ENCODE measurements around the gene CEP350. TPM values are rescaled to one million over a fixed set of nuclear protein-coding genes. Genes with fewer than 3 reads are reported as not detected.
A peak's percentile ranks its signal among the peaks of the same experiment; 100 is the strongest.
"Not testable (repeated sequence)": the region's sequence is repeated elsewhere in the genome, so short reads cannot be mapped to it uniquely, and the experiment has no call there.

CEP350 gene
- total and polyA plus RNA-seq, 7 donors: 3.2 to 67.6 (median 45.2) TPM

DNA sequence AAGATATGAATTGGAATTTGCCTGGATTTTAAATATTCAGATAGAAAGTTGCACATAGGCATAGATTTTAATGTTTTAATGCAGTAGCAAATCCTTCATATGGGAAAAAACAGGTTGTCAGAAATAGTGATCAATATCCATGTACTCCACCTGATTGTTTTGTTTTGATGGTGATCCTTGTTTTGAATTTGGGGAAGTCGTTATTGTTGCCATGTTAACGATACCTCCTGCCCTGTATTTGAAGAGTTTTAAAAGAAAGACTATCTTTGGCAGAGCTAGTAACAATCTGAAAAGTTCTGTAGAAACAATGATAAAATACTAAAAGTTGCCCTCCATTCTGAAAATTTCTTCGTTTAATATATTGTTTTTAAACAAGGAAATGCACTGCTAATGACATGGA, 1.1 kb downstream of the CEP350 start:
- no peak for TF ChIP-seq POLR2AphosphoS5 (IDR thresholded peaks at IDR 0.05)
- no peak for TF ChIP-seq POLR2A (IDR thresholded peaks at IDR 0.05)
- 2% methylated on average over 3 of the region's 3 CpGs for WGBS, 2 donors
- H3K4me3 ChIP-seq: peak overlapping the region; percentile 68 to 98 (median 98)
- DNase-seq: no peak
- peaks cover 0 to 36% (median 16%) of the 10 kb centered on the region in 4 donors for H3K4me1 ChIP-seq
- H3K36me3 ChIP-seq: no peaks in the 10 kb centered on the region
- no peaks in the 10 kb centered on the region for H3K9me3 ChIP-seq
- no peaks in the 10 kb centered on the region for H3K27me3 ChIP-seq
- intact Hi-C loops (cut with DNase I): loop anchor here (10.0 kb wide), 1 partner anchor 199 kb away; the partner anchor contains the start of gene QSOX1
- peak overlapping the region; percentile 91 to 98 (median 97) for H3K27ac ChIP-seq

DNA sequence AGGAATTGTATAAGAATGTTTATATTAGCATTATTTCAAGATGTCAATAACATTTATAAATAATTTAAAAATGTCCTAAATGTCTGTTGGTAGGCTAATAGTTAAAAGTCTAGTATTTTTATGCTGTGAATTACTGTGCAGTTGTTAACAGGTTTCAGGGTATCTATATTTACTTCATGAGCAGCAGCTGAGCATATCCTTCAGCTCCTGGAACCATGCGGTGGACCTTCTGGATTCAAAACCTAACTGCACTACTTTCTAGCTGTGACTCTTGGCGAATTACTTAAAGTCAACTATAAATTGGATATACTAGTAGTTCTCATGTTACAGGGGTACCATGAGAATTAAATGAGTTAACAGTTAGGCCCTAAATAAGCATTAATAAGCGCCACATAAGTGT, 3.7 kb downstream of the CEP350 start:
- Histone ChIP-seq H3K27ac (no peak overlapping the region), H3K36me3 (no peaks in the 10 kb centered on the region), H3K4me1 (peaks cover 0 to 32% (median 15%) of the 10 kb centered on the region in 4 donors), H3K27me3 (no peaks in the 10 kb centered on the region), H3K9me3 (no peaks in the 10 kb centered on the region), H3K4me3 (no peak overlapping the region)
- DNase-seq: no peak
- intact Hi-C loops (cut with DNase I): loop anchor here (10.0 kb wide), 1 partner anchor 196 kb away; the partner anchor contains the start of gene QSOX1
- TF ChIP-seq POLR2A (IDR thresholded peaks at IDR 0.05) (no peak), POLR2AphosphoS5 (IDR thresholded peaks at IDR 0.05) (no peak), EP300 (IDR thresholded peaks at IDR 0.05) (no peak)
- TF ChIP-seq, protein P1, sequence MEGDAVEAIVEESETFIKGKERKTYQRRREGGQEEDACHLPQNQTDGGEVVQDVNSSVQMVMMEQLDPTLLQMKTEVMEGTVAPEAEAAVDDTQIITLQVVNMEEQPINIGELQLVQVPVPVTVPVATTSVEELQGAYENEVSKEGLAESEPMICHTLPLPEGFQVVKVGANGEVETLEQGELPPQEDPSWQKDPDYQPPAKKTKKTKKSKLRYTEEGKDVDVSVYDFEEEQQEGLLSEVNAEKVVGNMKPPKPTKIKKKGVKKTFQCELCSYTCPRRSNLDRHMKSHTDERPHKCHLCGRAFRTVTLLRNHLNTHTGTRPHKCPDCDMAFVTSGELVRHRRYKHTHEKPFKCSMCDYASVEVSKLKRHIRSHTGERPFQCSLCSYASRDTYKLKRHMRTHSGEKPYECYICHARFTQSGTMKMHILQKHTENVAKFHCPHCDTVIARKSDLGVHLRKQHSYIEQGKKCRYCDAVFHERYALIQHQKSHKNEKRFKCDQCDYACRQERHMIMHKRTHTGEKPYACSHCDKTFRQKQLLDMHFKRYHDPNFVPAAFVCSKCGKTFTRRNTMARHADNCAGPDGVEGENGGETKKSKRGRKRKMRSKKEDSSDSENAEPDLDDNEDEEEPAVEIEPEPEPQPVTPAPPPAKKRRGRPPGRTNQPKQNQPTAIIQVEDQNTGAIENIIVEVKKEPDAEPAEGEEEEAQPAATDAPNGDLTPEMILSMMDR (IDR thresholded peaks at IDR 0.05): no peak
- 90 to 94% methylated on average over 3 of the region's 3 CpGs for WGBS, 2 donors

DNA sequence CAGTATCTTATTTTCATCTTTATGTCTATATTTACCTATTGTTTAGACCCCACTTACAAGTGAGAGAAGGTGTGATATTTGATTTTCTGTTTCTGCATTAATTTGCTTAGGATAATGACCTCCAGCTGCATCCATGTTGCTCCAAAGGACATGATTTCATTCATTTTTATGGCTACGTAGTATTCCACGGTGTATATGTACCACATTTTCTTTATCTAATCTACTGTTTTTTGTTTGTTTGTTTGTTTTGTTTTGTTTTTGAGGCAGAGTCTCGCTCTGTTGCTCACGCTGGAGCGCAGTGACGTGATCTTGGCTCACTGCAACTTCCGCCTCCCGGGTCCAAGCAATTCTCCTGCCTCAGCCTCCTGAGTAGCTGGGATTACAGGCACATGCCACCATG, 7.6 kb downstream of the CEP350 start:
- H3K36me3 ChIP-seq; H3K4me3 ChIP-seq; intact Hi-C loops (cut with DNase I); H3K27me3 ChIP-seq; DNase-seq; H3K9me3 ChIP-seq; H3K27ac ChIP-seq: not testable (repeated sequence)
- WGBS, 2 donors: 97 to 98% methylated on average over 8 of the region's 8 CpGs
- peaks cover 0 to 25% (median 9%) of the 10 kb centered on the region in 4 donors for H3K4me1 ChIP-seq

DNA sequence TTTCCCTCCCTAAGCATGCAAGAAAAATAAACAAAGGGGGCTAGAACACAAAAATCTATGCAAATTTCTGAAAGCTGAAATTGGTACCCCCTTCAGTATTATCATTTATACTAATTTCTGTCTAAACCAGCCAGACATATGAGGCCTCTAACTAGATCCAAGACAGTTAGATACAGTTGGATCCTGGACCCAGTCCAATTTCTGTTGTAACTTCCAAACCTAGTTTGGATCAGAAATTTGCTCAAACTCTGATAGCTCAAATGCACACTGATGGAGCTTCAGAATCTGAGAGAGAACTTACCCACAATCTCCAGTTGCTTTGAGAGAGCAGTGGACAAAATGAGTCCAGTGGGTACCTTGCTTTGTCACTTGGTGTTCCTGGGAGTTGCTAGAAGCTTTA, 11.9 kb downstream of the CEP350 start:
- Histone ChIP-seq H3K27ac (no peak overlapping the region), H3K36me3 (no peaks in the 10 kb centered on the region), H3K4me3 (no peak overlapping the region), H3K9me3 (no peaks in the 10 kb centered on the region), H3K27me3 (no peaks in the 10 kb centered on the region), H3K4me1 (peaks cover 0 to 44% (median 35%) of the 10 kb centered on the region in 4 donors)
- TF ChIP-seq POLR2A (IDR thresholded peaks at IDR 0.05) (no peak), POLR2AphosphoS5 (IDR thresholded peaks at IDR 0.05) (no peak), EP300 (IDR thresholded peaks at IDR 0.05) (no peak)
- TF ChIP-seq, protein P1 (IDR thresholded peaks at IDR 0.05): no peak
- intact Hi-C loops (cut with DNase I): no loop called here
- DNase-seq: no peak

DNA sequence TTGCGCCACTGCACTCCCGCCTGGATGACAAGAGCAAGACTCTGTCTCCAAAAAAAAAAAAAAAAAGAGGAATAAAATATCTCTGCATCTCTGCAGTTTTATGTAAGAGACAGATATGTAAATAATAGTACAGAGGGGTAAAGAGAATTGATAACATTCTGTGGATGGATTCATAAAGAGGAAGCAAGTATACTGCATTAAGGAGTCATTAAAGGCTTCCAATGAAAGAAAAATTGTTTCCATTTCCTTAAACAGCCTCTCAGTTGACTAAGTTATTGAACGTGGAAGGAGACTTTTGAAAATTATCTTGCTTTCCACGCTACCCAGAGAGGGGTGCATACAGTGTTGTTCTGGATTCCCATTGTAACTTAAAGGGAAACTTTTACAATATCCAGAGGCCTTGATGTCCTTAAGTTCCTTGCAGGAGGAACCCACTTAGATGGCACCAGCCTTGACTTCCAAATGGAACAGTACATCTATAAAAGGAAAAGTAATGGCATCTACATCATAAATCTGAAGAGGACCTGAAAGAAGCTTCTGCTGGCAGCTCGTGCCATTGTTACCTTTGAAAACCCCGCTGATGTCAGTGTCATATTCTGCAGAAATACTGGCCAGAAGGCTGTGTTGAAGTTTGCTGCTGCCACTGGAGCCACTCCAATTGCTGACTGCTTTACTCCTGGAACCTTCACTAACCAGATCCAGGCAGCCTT, 13.8 kb downstream of the CEP350 start:
- Histone ChIP-seq H3K4me3 (no peak overlapping the region), H3K9me3 (no peaks in the 10 kb centered on the region), H3K4me1 (peaks cover 0 to 47% (median 35%) of the 10 kb centered on the region in 4 donors), H3K27ac (peak overlapping the region; percentile 41 to 71 (median 68)), H3K36me3 (no peaks in the 10 kb centered on the region), H3K27me3 (no peaks in the 10 kb centered on the region)
- no peak for DNase-seq
- TF ChIP-seq POLR2AphosphoS5 (IDR thresholded peaks at IDR 0.05): no peak
- TF ChIP-seq EP300 (IDR thresholded peaks at IDR 0.05): no peak
- TF ChIP-seq POLR2A (IDR thresholded peaks at IDR 0.05): no peak
- TF ChIP-seq, protein P1 (IDR thresholded peaks at IDR 0.05): no peak
- WGBS, 2 donors: 95 to 96% methylated on average over 6 of the region's 6 CpGs
- intact Hi-C loops (cut with DNase I): no loop called here
